AG08396 (cell line): ENCODE data around the gene SOS1.
"Not testable (repeated sequence)": the region's sequence is repeated elsewhere in the genome, so short reads cannot be mapped to it uniquely, and the experiment has no call there.

ENCODE experiments used
- DNase-seq: peaks from one replicate; pipeline ENCODE4 v3.0.0; 2012; ENCODE audit warnings: low spot score, mixed read lengths

Gene SOS1

DNA sequence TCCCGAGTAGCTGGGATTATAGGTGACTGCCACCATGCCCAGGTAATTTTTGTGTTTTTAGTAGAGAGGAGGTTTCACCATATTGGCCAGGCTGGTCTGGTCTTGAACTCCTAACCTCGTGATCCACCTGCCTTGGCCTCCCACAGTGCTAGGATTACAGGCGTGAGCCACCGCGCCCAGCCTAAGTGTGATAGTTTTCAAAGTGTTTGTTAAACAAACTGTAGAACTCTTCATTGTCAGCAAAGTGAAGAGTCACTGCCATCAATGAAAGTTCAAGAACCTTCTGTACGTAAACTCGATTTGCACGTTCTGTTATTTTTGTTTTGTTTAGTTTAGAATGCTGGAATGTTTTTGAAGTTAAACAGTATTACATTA is 18.0 kb upstream of the SOS1 start:
- DNase-seq, result no peak

DNA sequence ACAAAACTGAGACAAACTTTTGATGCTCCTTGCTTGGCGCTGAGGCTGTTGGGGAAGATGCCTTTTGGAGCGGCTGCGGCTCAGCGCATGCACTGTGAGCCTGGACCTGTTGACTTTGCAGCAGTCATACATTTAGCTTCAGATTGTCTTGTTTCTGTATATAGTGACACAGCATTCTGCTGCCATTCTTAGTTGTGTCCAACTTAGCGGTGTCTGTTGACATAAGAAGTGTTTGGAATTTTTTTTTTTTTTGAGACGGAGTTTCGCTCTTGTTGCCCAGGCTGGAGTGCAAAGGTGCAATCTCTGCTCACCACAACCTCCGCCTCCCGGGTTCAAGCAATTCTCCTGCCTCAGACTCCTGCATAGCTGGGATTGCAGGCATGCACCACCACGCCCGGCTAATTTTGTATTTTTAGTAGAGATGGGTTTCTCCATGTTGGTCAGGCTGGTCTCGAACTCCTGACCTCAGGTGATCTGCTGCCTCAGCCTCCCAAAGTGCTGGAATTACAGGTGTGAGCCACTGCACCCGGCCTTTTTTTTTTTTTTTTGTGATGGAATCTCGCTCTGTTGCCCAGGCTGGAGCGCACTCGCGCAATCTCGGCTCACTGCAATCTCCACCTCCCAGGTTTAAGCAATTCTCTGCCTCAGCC is 17.5 kb upstream of the SOS1 start:
- not testable (repeated sequence) for DNase-seq

DNA sequence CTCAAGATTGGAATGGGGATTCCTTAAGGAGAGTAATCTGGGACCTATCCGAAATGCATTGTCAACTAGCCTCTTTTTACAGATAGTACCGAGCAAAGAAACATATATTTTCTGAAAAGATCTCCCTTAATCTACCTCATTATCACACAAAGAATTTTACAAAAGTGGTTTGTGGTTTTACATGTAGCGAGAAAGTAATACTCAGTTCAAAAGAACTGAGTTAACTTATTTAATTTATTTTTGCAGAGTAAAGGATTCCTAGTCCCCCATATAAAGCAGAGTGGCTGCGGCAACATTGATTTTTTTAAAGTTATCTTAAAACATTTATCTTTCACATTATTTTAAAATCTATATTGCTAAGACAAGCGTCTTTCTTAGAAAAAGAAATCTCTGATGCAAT is 15.9 kb upstream of the SOS1 start:
- DNase-seq, result no peak

DNA sequence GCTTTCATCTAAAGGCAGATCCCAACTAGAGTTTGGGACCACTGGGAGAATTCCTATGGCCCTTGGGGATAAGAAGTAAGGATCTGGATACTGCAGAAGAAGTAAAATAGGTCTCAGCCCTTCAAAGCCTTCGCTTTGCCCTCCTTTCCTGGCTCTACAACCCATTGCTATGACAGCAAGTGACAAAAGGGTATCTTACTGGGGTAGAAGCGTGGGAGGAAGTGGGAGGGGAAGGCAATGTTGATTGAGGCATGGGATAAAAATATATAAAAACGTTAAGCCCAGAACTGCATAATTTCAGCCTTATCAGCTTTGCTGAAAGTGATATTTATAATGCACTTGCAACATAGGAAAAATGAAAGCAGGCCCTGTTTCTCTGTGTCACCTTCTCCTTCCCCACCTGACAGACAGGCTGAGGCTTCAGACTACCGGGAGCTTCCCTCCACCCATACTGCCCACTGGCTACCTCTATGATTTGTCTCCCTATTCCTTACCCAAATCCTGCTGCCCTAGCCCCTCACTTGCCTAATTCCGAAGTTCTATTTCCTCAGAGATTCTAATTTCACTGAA is 14.9 kb upstream of the SOS1 start:
- DNase-seq, result no peak

DNA sequence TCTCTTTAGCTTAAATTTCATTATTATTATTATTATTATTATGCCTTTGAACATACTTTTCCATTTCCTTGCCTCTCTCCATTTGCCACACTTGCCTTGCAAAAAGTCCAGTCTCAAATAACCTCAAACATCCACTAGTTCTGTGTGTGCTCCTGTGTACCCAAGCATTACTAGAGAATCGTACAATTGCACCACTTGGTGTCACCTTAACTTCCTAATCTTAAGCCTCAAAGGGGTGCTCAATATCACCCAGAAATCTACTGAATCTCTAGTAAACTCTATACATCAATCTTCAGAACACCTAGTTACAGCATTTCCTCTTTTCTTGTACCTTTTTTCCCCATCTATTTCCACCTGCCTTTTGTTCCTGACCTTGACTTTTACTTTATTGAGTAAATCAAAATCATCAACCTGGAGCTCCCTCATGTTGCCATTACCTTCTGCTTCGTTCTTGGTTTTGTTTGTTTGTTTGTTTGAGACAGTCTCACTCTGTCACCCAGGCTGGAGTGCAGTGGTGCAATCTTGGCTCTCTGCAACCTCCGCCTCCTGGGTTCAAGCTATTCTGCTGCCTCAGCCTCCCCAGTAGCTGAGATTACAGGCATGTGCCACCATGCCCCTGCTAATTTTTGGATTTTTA is 12.5 kb upstream of the SOS1 start:
- no peak for DNase-seq

DNA sequence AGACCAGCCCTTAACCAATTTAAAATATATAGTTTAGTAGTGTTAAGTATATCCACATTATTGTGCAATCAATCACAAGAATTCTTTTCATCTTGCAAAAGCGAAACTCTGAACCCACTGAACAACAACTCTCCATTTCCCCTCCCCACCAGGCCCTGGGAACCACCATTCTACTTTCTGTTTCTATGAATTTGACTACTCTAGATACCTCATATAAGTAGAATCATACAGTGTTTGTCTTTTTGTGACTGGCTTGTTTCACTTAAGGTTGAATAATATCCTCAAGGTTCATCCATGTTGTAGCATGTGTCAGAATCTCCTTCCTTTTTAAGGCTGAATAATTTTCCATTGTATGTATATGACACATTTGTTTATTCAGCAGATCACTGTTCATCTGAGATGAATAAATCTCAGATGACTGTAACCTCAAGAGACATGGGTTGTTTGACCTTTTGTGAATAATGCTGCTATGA is 8.1 kb upstream of the SOS1 start:
- no peak for DNase-seq

DNA sequence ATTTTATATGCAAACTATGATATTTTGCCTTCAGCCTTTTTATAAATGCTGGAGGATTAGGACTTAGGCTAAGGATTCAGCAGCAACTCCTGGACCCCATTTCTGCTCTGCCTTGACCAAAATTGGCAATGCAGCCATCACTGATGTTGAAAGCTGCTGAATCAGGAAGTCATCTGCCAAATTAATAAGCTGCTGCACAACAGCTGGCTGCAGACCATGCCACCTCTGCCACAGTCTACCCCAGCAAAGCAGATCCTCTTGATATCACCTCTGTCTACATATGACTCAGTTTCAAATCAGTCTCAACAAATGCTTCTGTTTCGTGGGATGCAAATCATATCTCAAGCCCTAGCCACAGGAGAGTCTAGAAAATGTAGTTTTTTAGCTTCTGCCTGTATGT is 7.1 kb upstream of the SOS1 start:
- no peak for DNase-seq

DNA sequence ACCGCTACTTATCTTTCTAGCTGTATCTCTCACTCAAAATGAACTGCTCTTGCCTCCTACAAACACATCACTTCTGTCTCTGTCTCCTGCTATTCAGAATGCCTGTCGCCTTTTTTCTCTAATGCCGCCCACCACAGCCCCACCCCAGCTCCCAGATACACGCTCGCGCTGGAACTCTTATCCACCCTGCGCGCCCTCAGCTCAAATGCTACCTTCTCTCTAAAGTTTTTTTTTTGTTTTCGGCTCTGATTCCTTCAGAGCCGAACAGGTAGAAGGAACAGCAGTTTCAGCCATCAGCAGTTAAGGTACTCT is 3.9 kb upstream of the SOS1 start:
- no peak for DNase-seq

DNA sequence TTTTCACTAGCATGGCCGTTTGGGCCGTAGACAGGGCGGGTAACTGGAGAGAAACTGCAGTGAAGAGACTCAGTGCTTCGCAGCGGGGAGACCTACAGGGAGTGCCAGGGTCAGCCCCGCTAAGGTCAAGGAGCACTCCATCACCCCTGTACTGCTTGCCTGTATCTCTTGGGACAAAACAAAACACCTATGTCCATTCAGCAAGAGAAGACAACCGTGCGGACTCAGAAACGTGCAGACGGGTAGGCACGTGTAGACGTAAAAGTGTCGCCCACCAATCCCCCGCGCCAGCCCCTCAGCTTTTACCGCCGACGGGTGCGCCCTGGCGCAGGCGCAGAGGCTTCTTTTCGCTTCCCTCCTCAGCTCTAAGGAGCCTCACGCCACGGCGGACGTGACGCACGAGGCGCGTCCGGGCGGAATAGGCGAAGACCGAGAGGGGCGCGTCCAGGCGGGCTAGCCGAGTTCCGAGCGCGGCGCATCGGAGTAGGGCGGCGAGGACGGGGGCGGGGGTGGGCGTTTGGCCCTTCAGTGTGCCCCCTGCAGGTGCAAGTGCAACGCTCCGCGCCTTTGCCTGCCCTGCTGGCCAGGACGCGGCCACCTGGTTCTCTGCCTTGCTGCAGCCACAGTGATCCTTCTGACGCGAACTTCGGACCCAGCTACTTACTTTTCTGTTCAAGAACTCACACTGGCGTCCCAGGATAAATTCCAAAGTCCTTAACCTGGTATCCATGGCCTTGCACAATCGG is 3.3 kb upstream of the SOS1 start:
- peak; percentile 92 for DNase-seq

DNA sequence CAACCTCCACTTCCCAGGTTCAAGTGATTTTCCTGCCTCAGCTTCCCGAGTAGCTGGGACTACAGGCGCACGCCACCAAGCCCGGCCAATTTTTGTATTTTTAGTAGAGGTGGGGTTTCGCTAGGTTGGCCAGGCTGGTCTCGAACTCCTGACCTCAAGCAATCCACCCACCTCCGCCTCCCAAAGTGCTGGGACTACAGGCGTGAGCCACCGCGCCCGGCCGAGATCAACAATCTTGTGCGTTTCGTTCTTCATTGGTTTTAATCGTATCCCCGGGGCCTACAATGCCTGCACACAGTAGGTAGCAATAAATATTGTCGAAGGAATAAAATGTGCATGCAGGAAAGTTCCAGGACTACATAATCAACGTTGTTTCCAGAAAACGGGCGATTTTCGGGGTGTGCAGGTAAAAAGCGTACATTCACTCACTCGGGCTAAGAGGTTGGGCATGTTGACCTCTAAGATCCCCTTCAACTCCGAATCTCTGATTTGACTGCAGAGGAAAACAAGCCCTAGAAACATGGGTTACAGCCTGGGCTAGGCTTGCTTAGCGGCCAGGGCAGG is 2.7 kb upstream of the SOS1 start:
- no peak for DNase-seq

DNA sequence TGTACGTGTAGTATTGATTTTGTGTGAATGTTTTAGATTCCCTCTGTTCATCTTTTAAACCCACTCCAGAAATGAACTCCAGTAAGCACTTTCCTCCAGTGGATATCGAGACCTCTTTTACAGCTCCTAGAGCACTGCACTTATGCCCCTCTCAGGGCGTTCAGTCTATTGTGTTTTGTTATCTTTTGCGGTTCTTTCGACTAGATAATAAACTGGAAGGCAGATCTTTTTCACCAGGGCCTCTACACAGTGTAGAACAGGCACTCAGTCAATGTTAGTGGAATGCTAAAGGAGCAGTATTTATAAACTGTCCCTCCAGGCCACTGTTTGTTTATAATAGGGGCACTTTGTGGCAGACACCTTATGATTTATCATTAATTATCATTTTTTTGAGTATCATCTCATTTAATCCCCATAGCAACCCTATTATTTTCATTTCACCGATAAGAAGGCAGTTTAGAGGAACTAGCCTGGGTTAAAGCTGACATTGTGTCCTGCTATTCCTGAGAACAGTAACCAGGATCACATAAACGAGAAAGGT is 742 bp upstream of the SOS1 start:
- DNase-seq, result no peak

DNA sequence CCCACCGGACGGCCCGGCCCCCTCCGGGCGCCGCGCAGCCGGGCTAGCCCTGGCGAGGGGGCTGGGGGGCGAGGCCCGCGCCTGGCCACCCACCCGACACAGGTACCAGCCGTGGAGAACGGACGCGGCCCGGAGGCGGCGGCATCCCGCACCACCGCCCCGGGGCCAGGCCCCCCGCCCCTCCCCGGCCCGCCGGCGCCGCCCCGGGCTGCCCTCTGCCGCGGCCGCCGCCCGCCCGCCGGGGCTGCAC is 405 bp downstream of the SOS1 start:
- no peak for DNase-seq

DNA sequence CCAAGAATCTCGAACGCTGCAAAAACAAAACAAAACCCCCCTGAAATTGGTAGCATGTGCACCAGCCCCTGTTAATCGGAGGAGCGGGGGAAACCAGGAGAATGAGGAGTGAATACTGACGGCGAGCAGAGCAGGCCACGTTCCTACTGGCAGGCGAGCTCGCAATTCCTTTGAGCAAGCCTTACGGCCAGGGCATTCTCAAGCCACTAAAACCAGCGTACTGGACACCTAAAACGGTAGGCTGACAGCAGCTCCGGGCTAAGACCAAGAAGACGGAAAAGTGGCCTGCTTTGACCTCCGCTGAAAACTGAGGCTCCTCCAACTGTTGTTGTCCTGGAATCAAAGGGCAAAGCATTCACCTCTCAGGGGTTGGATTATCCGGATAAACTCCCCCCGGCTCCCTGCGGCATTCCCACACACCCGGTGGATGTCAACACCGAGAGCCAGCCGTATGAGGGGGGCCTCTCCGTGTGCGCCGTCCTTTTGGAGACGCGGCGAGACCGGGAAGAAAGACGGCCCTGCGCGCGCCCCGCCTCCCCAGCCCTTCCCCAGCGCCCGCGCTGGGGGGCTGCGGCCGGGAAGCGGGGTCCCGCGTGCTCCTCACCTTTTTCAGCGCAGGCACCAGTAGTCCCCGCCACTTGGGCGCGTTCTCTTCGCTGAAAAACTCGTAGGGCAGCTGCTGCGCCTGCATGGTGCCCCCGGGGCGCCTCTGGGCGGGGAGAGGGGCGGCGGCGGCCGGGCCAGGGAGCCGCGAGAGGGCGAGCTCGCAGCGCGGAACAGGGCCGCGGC is 925 bp downstream of the SOS1 start:
- peak; percentile 76 for DNase-seq

DNA sequence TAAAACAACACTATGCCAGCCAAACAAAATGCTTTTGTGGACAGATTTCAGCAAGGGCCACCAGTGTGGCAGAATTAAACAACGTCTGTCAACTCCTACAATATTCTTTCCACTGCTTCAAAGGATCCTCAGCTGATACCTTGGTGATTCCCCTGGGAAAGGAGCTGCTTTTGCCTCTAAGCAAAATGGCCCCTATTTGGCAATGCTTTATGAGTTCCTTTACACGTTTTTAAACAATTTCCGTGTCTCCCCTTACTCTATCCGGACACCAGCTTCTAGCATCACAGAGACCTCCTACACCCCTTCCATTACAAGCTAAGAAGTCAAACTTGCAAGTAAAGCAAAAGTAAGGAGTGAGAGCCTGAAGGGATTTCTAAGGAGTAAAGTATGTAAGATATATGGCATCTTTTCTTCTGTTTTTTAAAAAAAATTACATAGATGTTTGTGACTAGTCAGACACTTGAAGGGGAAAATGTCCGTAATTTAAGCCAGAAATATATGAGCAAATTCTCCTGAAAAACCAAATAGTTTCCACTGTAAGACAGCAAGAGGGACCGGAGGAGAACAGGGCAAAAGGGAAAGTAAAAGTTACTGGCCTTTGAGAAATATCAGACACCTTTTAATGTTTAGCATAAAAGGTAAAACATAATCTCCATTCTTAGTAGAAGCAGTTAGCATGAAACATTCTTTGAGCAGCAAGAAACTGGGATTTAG is 1.9 kb downstream of the SOS1 start:
- no peak for DNase-seq

DNA sequence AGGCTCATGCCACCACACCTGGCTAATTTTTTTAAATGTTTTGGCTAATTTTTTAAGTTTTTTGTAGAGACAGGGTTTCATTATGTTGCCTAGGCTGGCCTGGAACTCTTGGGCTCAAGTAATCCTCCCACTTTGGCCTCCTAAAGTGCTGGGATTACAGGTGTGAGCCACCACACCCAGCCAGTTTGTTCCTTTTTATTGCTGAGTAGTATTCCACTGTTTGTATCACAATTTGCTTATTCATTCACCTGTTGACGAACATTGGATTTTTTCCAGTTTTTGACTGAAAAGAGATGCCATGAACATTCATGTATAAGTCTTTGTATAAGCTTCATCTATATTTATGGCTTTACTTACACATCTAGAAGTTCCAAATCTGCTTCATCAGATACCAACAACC is 5.3 kb downstream of the SOS1 start:
- DNase-seq, result no peak

DNA sequence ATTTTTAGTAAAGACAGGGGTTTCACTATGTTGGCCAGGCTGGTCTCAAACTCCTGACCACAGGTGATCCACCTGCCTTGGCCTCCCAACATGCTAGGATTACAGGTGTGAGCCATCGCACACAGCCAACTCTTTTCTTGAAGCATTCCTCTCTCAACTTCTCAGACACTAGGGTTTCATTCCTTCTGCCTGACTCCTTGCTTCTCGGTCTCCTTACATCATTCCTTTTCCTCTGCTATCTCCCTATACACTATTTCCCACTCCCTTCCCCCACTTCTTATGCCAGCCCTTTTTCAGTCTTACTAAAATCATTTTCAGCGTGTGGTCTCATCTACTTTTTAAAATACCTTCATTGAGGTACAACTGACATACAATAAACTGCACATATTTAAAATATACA is 6.1 kb downstream of the SOS1 start:
- DNase-seq, result peak; percentile 26

DNA sequence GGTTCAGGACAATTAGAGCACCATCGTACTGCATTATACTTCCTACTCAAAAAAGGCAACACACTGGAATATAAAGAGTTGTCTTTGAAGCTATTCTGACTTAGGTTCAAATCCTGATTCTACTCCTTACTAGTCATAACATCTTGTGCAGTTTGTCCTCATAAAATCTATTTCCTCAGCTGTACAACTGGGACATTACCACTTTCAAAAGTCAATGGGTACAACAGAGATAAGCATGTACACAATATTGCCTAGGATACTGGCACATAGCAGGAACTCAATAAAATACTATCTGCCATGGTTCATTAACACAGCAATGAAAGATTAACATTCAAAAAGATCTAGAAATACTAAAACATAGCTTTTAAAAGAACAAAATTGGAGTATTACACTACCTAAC is 11.3 kb downstream of the SOS1 start:
- DNase-seq, result no peak

DNA sequence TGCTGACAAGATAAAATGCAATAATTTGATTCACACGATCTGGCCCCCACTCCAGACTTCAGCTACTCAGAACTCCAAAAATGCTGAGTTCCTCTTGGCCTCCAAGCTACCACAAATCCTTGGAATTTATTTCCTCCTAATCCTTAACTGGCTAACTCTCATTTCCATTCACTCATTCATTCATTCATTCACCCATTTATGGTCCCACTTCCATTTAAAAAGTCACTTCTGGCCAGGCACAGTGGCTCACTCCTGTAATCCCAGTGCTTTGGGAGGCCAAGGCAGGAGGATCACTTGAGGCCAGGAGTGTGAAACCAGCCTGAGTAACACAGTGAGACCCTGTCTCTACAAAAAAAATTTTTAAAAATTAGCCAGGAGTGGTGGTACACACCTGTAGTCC is 12.5 kb downstream of the SOS1 start:
- no peak for DNase-seq

DNA sequence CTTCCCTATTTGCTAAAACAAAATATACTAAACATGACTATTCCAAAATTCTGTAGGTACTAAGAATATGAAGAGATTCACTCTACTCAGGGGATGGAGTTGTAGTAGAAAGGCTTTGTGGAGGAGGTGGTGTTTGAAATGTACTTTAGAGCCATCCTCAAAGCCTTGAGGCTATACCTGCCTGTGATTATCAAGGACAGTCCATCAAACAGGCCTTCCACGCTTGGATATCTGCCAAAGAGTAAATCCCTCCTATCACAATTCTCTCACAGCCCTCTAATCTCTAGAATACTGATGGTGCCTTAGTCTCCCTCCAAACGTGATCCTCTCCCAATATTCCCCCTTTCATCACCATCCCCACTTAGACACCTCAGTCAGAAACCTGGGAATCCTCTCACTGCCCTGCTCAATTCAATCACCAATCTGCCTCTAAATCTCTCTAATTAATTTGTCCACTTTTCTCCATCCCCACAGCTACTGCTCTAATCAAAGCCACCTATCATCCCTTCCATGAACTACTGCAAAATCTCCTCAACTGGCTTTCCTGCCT is 13.1 kb downstream of the SOS1 start:
- no peak for DNase-seq

DNA sequence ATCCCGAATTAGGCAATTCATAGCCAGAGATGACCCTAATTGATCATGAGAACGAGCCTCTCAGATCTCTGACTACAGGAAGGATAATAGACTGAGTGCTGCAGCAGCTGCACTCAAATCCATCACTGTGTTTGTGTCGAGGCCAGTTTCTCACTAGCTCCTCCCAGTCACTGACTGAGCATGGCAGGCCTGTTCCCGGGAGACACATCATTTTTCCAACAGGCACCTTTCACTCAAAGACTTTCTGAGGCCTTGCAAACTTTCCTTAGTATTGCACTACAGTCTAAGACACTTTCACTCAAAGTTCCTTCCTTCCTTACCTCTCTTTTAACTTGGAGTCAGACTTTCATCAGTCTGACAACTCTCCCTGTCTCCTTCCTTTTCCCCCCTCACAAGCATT is 13.7 kb downstream of the SOS1 start:
- DNase-seq, result peak; percentile 25
